WTC11 (cell line): Measurements from ENCODE around the gene NTN1. TPM values are rescaled to one million over a fixed set of nuclear protein-coding genes. Genes with fewer than 3 reads are reported as not detected.

Experiments
- ATAC-seq: fragments of 200-7000 bp; cut with Tn5 transposase; 2 replicates; pipeline ENCODE4 v1.10.0; 2021; ENCODE audit warnings: mild to moderate bottlenecking, moderate library complexity
- CTCF ChIA-PET: fragments of 300-600 bp; sonication (Branson Sonifier 250); formaldehyde crosslinking; loops from one replicate; lab custom pipeline; 2021; ENCODE audit warnings: antibody characterized with exemption; lab: Charles Lee
- POLR2A ChIA-PET: fragments of 350-600 bp; sonication (Branson Sonifier 250); formaldehyde crosslinking; loops from one replicate; lab custom pipeline; 2021; ENCODE audit warnings: antibody characterized with exemption; lab: Charles Lee
- DNase-seq: peaks from one replicate; pipeline ENCODE4 v3.0.0; 2021; ENCODE audit warnings: low spot score
- H3K27ac Mint-ChIP-seq: 2 replicates; pipeline ENCODE4 v1.8.0; 2021; ENCODE audit warnings: mixed read lengths
- H3K27me3 Mint-ChIP-seq: 2 replicates; pipeline ENCODE4 v1.8.0; 2021; ENCODE audit warnings: low read depth, mild to moderate bottlenecking, moderate library complexity, mixed read lengths
- H3K36me3 Mint-ChIP-seq: 2 replicates; pipeline ENCODE4 v1.8.0; 2021; ENCODE audit warnings: mixed read lengths
- H3K4me1 Mint-ChIP-seq: 2 replicates; pipeline ENCODE4 v1.8.0; 2022; ENCODE audit warnings: mixed read lengths
- H3K4me3 Mint-ChIP-seq: 2 replicates; pipeline ENCODE4 v1.8.0; 2021; ENCODE audit warnings: mild to moderate bottlenecking, moderate library complexity, mixed read lengths
- H3K9me3 Mint-ChIP-seq: 2 replicates; pipeline ENCODE4 v1.8.0; 2021; ENCODE audit warnings: mixed read lengths
- AFF4 ChIP-seq: sonication (generic); formaldehyde crosslinking; IDR thresholded peaks from 2 replicates; pipeline ENCODE4 v1.8.1; 2023; ENCODE audit warnings: mild to moderate bottlenecking, missing genetic modification reagents, borderline replicate concordance
- AR ChIP-seq: fragments of 250-450 bp; sonication (Bioruptor Pico); IDR thresholded peaks from 2 replicates; pipeline ENCODE4 v1.9.0; 2021; ENCODE audit warnings: mild to moderate bottlenecking
- CDX4 ChIP-seq: fragments of 250-450 bp; sonication (Bioruptor Pico); IDR thresholded peaks from 2 replicates; pipeline ENCODE4 v1.9.0; 2021; ENCODE audit warnings: moderate library complexity, mild to moderate bottlenecking, inconsistent platforms, borderline replicate concordance
- E2F1 ChIP-seq: sonication (generic); formaldehyde crosslinking; IDR thresholded peaks from 2 replicates; pipeline ENCODE4 v1.8.0; 2022; ENCODE audit warnings: mild to moderate bottlenecking, missing genetic modification reagents
- FOXJ3 ChIP-seq: sonication (generic); formaldehyde crosslinking; IDR thresholded peaks from 2 replicates; pipeline ENCODE4 v1.9.0; 2021; ENCODE audit warnings: missing genetic modification reagents, mild to moderate bottlenecking, borderline replicate concordance
- GRHL2 ChIP-seq: fragments of 250-450 bp; sonication (Bioruptor Pico); IDR thresholded peaks from 2 replicates; pipeline ENCODE4 v1.8.0; 2022; ENCODE audit warnings: mild to moderate bottlenecking, moderate library complexity; ENCODE audit not compliant: insufficient replicate concordance, severe bottlenecking
- OVOL2 ChIP-seq: fragments of 250-450 bp; sonication (Bioruptor Pico); IDR thresholded peaks from 2 replicates; pipeline ENCODE4 v1.9.0; 2021; ENCODE audit warnings: mild to moderate bottlenecking, borderline replicate concordance
- PREB ChIP-seq: sonication (generic); formaldehyde crosslinking; IDR thresholded peaks from 2 replicates; pipeline ENCODE4 v1.8.1; 2022; ENCODE audit warnings: mild to moderate bottlenecking, missing genetic modification reagents, moderate library complexity, borderline replicate concordance
- RELA ChIP-seq: sonication (generic); formaldehyde crosslinking; IDR thresholded peaks from 2 replicates; pipeline ENCODE4 v1.8.1; 2022; ENCODE audit warnings: missing genetic modification reagents, mild to moderate bottlenecking, borderline replicate concordance
- USF1 ChIP-seq: sonication (generic); formaldehyde crosslinking; IDR thresholded peaks from 2 replicates; pipeline ENCODE4 v1.8.0; 2022; ENCODE audit warnings: mild to moderate bottlenecking, missing genetic modification reagents
- ZBTB43 ChIP-seq: sonication (generic); formaldehyde crosslinking; IDR thresholded peaks from 2 replicates; pipeline ENCODE4 v1.8.1; 2023; ENCODE audit warnings: mild to moderate bottlenecking, missing genetic modification reagents
- ZNF281 ChIP-seq: sonication (generic); formaldehyde crosslinking; IDR thresholded peaks from 2 replicates; pipeline ENCODE4 v1.8.0; 2023; ENCODE audit warnings: mild to moderate bottlenecking, missing genetic modification reagents
- ZNF317 ChIP-seq: sonication (generic); formaldehyde crosslinking; IDR thresholded peaks from 2 replicates; pipeline ENCODE4 v1.8.1; 2023; ENCODE audit warnings: low read depth, mild to moderate bottlenecking, moderate library complexity, missing genetic modification reagents, borderline replicate concordance
- total RNA-seq: library from RNA; stranded (reverse); gene quantifications from 3 replicates; pipeline ENCODE4 v1.2.3, GENCODE V29; 2021

Gene NTN1
- total RNA-seq, 1 experiment from 2014 or later: 5.5 TPM

- no peak for TF ChIP-seq GRHL2
- TF ChIP-seq ZNF317 (CRISPR knock-in tag): no peak
- TF ChIP-seq, all 79 proteins: peak for 0
- no peak overlapping the region for H3K4me3 Mint-ChIP-seq
- ATAC-seq: no peak
- H3K36me3 Mint-ChIP-seq: no peaks in the 10 kb centered on the region
- no peaks in the 10 kb centered on the region; the same call in 1 of the 2 replicates for H3K4me1 Mint-ChIP-seq
- DNase-seq: no peak
- H3K27me3 Mint-ChIP-seq: 0 out of 2 replicates have a peak, but pooled peaks cover 2% of the 10 kb centered on the region
- POLR2A ChIA-PET: no interaction called here
- CTCF ChIA-PET: no interaction called here
- H3K27ac Mint-ChIP-seq: no peak overlapping the region
- H3K9me3 Mint-ChIP-seq: no peaks in the 10 kb centered on the region
Observed at GRCh38 chr17:9086577-9086976, 65.3 kb downstream of the NTN1 start.

- ATAC-seq (no peak), DNase-seq (no peak)
- 0 out of 2 replicates have a peak, but pooled peaks cover 2% of the 10 kb centered on the region for H3K27me3 Mint-ChIP-seq
- TF ChIP-seq ZBTB43 (CRISPR knock-in tag) (no peak), AFF4 (CRISPR knock-in tag) (no peak), PREB (CRISPR knock-in tag) (no peak), FOXJ3 (CRISPR knock-in tag) (no peak), AR (CRISPR knock-in tag) (no peak), RELA (no peak)
- ChIA-PET CTCF (interaction anchor here (0.7 kb wide), 1 partner anchor 80 kb away, joined by 3 read pairs; no protein-coding TSS in a partner anchor), POLR2A (no interaction called here)
- H3K27ac Mint-ChIP-seq: no peak overlapping the region
- H3K36me3 Mint-ChIP-seq: no peaks in the 10 kb centered on the region
- no peaks in the 10 kb centered on the region for H3K9me3 Mint-ChIP-seq
- H3K4me3 Mint-ChIP-seq: no peak overlapping the region
- H3K4me1 Mint-ChIP-seq: no peaks in the 10 kb centered on the region; the same call in 1 of the 2 replicates
Observed at GRCh38 chr17:9087921-9088320, 66.6 kb downstream of the NTN1 start.

GRCh38 chr17:9090641-9091096, 69.4 kb downstream of the NTN1 start:
- H3K4me3 Mint-ChIP-seq: no peak overlapping the region
- H3K9me3 Mint-ChIP-seq: no peaks in the 10 kb centered on the region
- no peak for ATAC-seq
- no peak for DNase-seq
- peaks cover 2% of the 10 kb centered on the region; the same call in 1 of the 2 replicates for H3K36me3 Mint-ChIP-seq
- no peaks in the 10 kb centered on the region for H3K27me3 Mint-ChIP-seq
- POLR2A ChIA-PET: interaction anchor here (0.7 kb wide), 1 partner anchor 109 kb away, joined by 5 read pairs; no protein-coding TSS in a partner anchor
- no peak overlapping the region for H3K27ac Mint-ChIP-seq
- H3K4me1 Mint-ChIP-seq: no peaks in the 10 kb centered on the region; the same call in 1 of the 2 replicates
- CTCF ChIA-PET: no interaction called here
- TF ChIP-seq USF1 (CRISPR knock-in tag): no peak
- no peak for TF ChIP-seq OVOL2
- TF ChIP-seq E2F1 (CRISPR knock-in tag): no peak
- TF ChIP-seq ZNF281: no peak
- no peak for TF ChIP-seq CDX4 (CRISPR knock-in tag)
